B cell (primary cell): ENCODE data around the gene MRPL52. TPM values are rescaled to one million over a fixed set of nuclear protein-coding genes. Genes with fewer than 3 reads are reported as not detected.

Experiments used
- ATAC-seq: fragments of 200-7000 bp; cut with Tn5 transposase; one replicate; pipeline ENCODE4 v1.10.0; 2021; ENCODE audit warnings: low read depth, mild to moderate bottlenecking, moderate number of reproducible peaks, moderate library complexity
- CTCF ChIA-PET: fragments of 350-600 bp; sonication (Branson Sonifier 250); formaldehyde crosslinking; loops from one replicate; lab custom pipeline; 2021; ENCODE audit warnings: antibody characterized with exemption, inconsistent platforms; lab: Charles Lee
- POLR2A ChIA-PET: fragments of 350-600 bp; sonication (Branson Sonifier 250); formaldehyde crosslinking; loops from one replicate; lab custom pipeline; 2021; ENCODE audit warnings: antibody characterized with exemption; lab: Charles Lee
- DNase-seq: peaks from one replicate; pipeline ENCODE4 v3.0.0; 2013
- H2AFZ ChIP-seq: 2 replicates; pipeline ENCODE4 v1.6.1; 2012; ENCODE audit warnings: mild to moderate bottlenecking, low read depth, low read length; ENCODE audit not compliant: insufficient read depth, poor library complexity, severe bottlenecking
- H3K27ac ChIP-seq, 2 donors: 1 replicate in 1 of 2; 2 replicates in 1 of 2; pipeline ENCODE4 v1.5.1; 2012 to 2013; ENCODE audit warnings: low read length in 2 of 2, mild to moderate bottlenecking in 2 of 2, moderate library complexity in 1 of 2
- H3K27me3 ChIP-seq, 4 experiments: fragments of 200-600 bp in 1 of 4; sonication (generic) in 1 of 4; replicated peaks in 1 of 4; 1 replicate in 2 of 4; 2 replicates in 2 of 4; pipeline versions ENCODE4 v1.6.1 to v1.7.0; 2013 to 2016; ENCODE audit warnings: low read length in 3 of 4, mild to moderate bottlenecking in 2 of 4, mixed read lengths in 1 of 4, moderate library complexity in 1 of 4; ENCODE audit not compliant: insufficient read depth in 4 of 4, control insufficient read depth in 3 of 4; ENCODE audit errors: control extremely low read depth in 1 of 4
- H3K36me3 ChIP-seq, 2 experiments: replicated peaks in 1 of 2; 1 replicate in 1 of 2; 2 replicates in 1 of 2; pipeline versions ENCODE4 v1.6.1 to v1.7.1; 2013; ENCODE audit warnings: low read length in 1 of 2; ENCODE audit not compliant: insufficient read depth in 2 of 2, control insufficient read depth in 1 of 2; ENCODE audit errors: control extremely low read depth in 1 of 2, extremely low read depth in 1 of 2
- H3K4me1 ChIP-seq, 2 donors: fragments of 200-600 bp in 1 of 2; sonication (generic) in 1 of 2; 1 replicate in 1 of 2; 2 replicates in 1 of 2; pipeline versions ENCODE4 v1.5.1 to v1.6.1; 2013 to 2017; ENCODE audit warnings: low read length in 2 of 2; ENCODE audit not compliant: control insufficient read depth in 2 of 2, insufficient read depth in 2 of 2
- H3K4me2 ChIP-seq: replicated peaks from 2 replicates; pipeline ENCODE3; 2012; ENCODE audit warnings: mild to moderate bottlenecking, low read depth, low read length; ENCODE audit not compliant: poor library complexity, severe bottlenecking
- H3K4me3 ChIP-seq, 5 experiments: fragments of 200-600 bp in 1 of 5; sonication (generic) in 1 of 5; 1 replicate in 3 of 5; 2 replicates in 2 of 5; pipeline versions ENCODE4 v1.5.1 to v1.7.0; 2011 to 2016; ENCODE audit warnings: low read length in 4 of 5, mild to moderate bottlenecking in 4 of 5, low read depth in 2 of 5, control low read depth in 1 of 5, moderate library complexity in 1 of 5; ENCODE audit not compliant: insufficient read depth in 1 of 5; ENCODE audit errors: control extremely low read depth in 1 of 5, extremely low read depth in 1 of 5
- H3K79me2 ChIP-seq: fragments of 200-600 bp; sonication (generic); one replicate; pipeline ENCODE4 v1.6.0; 2016; ENCODE audit warnings: low read length; ENCODE audit not compliant: control insufficient read depth, insufficient read depth
- H3K9ac ChIP-seq: fragments of 200-600 bp; sonication (generic); 2 replicates; pipeline ENCODE4 v1.6.1; 2017; ENCODE audit warnings: mild to moderate bottlenecking, low read length, moderate library complexity
- H3K9me3 ChIP-seq, 3 donors: one replicate each; pipeline versions ENCODE4 v1.6.1 to v1.7.1; 2013; ENCODE audit warnings: low read length in 2 of 3; ENCODE audit not compliant: control insufficient read depth in 2 of 3, insufficient read depth in 1 of 3; ENCODE audit errors: control extremely low read depth in 1 of 3
- H4K20me1 ChIP-seq: 2 replicates; pipeline ENCODE4 v1.6.0; 2012; ENCODE audit warnings: mild to moderate bottlenecking, low read length; ENCODE audit not compliant: insufficient read depth, control insufficient read depth, poor library complexity, severe bottlenecking
- H3K27ac Mint-ChIP-seq: one replicate; pipeline ENCODE4 v1.8.0; 2021; ENCODE audit warnings: mixed read lengths
- H3K27me3 Mint-ChIP-seq: one replicate; pipeline ENCODE4 v1.8.0; 2021; ENCODE audit warnings: mixed read lengths
- H3K4me1 Mint-ChIP-seq: one replicate; pipeline ENCODE4 v1.8.0; 2021; ENCODE audit warnings: mixed read lengths
- H3K4me3 Mint-ChIP-seq: one replicate; pipeline ENCODE4 v1.8.0; 2021; ENCODE audit warnings: mixed read lengths
- H3K9me3 Mint-ChIP-seq: one replicate; pipeline ENCODE4 v1.8.0; 2022; ENCODE audit warnings: mixed read lengths; ENCODE audit not compliant: insufficient read depth
- EZH2 ChIP-seq: IDR thresholded peaks from 2 replicates; pipeline ENCODE4 v1.6.1; 2012; ENCODE audit warnings: borderline replicate concordance, low read depth, mild to moderate bottlenecking, moderate library complexity, low read length; ENCODE audit not compliant: insufficient read depth, poor library complexity, severe bottlenecking
- WGBS: methylation state at CpG from one replicate; pipeline ENCODE4 v1.1.5; 2013; ENCODE audit warnings: missing lambda C conversion rate; ENCODE audit not compliant: insufficient coverage; 5-methylcytosine and 5-hydroxymethylcytosine counted together
- intact Hi-C: fragments of 100-400 bp; cut with micrococcal nuclease; formaldehyde crosslinking; loops from one replicate; pipeline ENCODE4 v1.10.0; 2022
- polyA plus RNA-seq: library from polyadenylated mRNA; depleted of rRNA; stranded (reverse); fragments of >200 nt; gene quantifications from 2 replicates; pipeline ENCODE4 v1.2.3, GENCODE V29; 2012
- total RNA-seq, 2 donors: library from RNA; stranded (reverse); fragments of 120-200 nt in 1 of 2; gene quantifications; 1 replicate in 1 of 2; 2 replicates in 1 of 2; pipeline versions ENCODE4 v1.2.3 to v1.2.4, GENCODE V29; 2013 to 2022
- TF ChIP-seq, protein P1 (sequence below): fragments of 200-600 bp; IDR thresholded peaks from one replicate; pipeline ENCODE4 v1.8.0; 2022; ENCODE audit warnings: antibody characterized with exemption, mild to moderate bottlenecking

Gene MRPL52
- total and polyA plus RNA-seq, 2 donors (not counting 1 experiment from before 2014, with no cell fraction given) = 37.4 to 91.6 TPM

DNA sequence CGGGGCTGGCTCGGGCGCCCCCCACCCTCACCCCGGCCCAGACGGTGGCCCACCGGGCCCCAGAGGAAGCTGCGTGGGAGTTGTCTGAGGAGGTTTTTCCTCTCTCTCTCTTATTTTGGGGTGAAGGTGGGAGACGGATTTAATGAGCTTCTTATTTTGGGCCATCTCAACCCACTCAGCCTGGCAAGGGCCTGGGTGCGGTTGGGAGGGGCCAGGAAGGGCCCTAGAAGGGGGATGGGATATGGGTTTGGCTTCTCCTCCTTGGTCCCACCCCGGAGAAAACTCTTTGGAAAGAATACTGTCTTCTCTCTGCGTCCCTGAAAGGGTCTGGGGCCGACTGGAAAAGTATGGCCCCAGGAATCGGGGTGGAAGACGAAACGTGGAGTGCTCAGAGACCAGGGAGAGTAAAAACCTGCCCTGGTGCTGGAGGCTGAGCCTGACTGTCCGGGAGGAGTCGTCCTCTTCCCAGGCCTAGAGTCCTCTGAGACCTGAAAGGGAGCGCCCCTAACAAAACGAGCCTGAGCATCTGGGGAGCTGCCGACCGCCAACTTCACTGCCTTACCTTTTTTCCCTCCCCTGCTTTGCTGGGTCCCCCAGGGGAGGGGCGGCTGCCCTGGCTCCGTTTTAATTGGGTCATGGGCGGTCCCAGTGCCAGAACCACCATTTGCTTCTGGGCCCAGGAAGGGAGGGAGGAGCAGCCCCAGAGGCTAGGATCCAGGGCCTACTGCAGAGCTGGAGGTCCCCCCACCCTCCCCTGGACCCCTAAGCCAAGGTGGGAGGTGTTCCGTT lies 8.3 kb downstream of the MRPL52 start:
- Mint-ChIP-seq H3K27me3 (peaks cover 4% of the 10 kb centered on the region), H3K9me3 (no peaks in the 10 kb centered on the region), H3K27ac (peak overlapping the region; percentile 61), H3K4me1 (peaks cover 19% of the 10 kb centered on the region), H3K4me3 (peak overlapping the region; percentile 96)
- DNase-seq = no peak
- ChIA-PET CTCF (interaction anchor here (1.0 to 5.0 kb wide), 12 partner anchors 8 to 88 kb away, joined by 3 to 62 read pairs (median 6); partner anchors contain the start of genes LRP10 and OXA1L), POLR2A (interaction anchor here (0.5 to 1.6 kb wide), 7 partner anchors 10 to 439 kb away, joined by 3 to 6 read pairs (median 4); no protein-coding TSS in a partner anchor)
- no peak for ATAC-seq
- peaks cover 0 to 29% (median 11%) of the 10 kb centered on the region in 4 experiments for H3K27me3 ChIP-seq
- peak overlapping the region; percentile 60 for H3K9ac ChIP-seq
- H3K4me3 ChIP-seq = peak overlapping the region in 3 of 5 experiments; percentile 55 to 65 (median 62)
- peaks cover 18 to 22% of the 10 kb centered on the region in 2 donors for H3K4me1 ChIP-seq
- peaks cover 10 to 24% of the 10 kb centered on the region in 2 experiments for H3K36me3 ChIP-seq
- H3K4me2 ChIP-seq = peak overlapping the region; percentile 88
- H2AFZ ChIP-seq = peak overlapping the region; percentile 88
- no peaks in the 10 kb centered on the region for H4K20me1 ChIP-seq
- H3K79me2 ChIP-seq = no peaks in the 10 kb centered on the region
- H3K9me3 ChIP-seq = peaks cover 0 to 5% (median 0%) of the 10 kb centered on the region in 3 donors
- TF ChIP-seq EZH2 = no peak
- H3K27ac ChIP-seq = no peak overlapping the region
- intact Hi-C loops = no loop called here
- WGBS = 90% methylated on average over 13 of the region's 25 CpGs

DNA sequence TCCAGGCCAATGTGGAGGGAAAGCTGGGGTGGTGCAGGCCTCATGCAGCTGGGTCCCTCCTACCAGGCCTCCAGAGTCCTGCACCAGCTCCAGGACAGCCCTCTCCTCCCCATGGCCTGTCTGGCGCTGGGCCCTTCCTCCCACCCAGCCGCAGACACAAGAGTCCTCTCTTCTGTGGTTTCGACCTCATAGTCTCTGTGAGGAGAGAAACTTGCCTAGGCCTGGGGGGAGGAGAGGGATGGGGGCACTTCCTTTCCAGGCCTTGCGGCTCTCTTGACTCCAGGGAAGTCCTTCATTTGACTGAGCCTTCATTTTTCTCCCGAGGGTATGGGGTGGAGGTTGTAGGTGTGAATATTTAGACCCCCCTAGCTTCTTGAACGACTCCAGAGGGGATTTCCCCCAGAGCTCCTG lies 8.9 kb downstream of the MRPL52 start:
- peak overlapping the region; percentile 14 for H3K4me3 Mint-ChIP-seq
- no peaks in the 10 kb centered on the region for H4K20me1 ChIP-seq
- peaks cover 7 to 19% of the 10 kb centered on the region in 2 experiments for H3K36me3 ChIP-seq
- ChIA-PET POLR2A (interaction anchor here (0.7 kb wide), 1 partner anchor 62 kb away, joined by 3 read pairs; no protein-coding TSS in a partner anchor), CTCF (interaction anchor here (0.6 to 5.0 kb wide), 8 partner anchors 8 to 254 kb away, joined by 3 to 62 read pairs (median 6); no protein-coding TSS in a partner anchor)
- peaks cover 0 to 29% (median 11%) of the 10 kb centered on the region in 4 experiments for H3K27me3 ChIP-seq
- H3K4me1 ChIP-seq = peaks cover 18 to 22% of the 10 kb centered on the region in 2 donors
- WGBS = 65% methylated on average over 2 of the region's 6 CpGs
- peaks cover 19% of the 10 kb centered on the region for H3K4me1 Mint-ChIP-seq
- no peaks in the 10 kb centered on the region for H3K79me2 ChIP-seq
- H3K9me3 ChIP-seq = peaks cover 0 to 5% (median 0%) of the 10 kb centered on the region in 3 donors
- no peaks in the 10 kb centered on the region for H3K9me3 Mint-ChIP-seq
- no peak overlapping the region for H3K27ac ChIP-seq
- H3K9ac ChIP-seq = no peak overlapping the region
- H3K27ac Mint-ChIP-seq = peak overlapping the region; percentile 62
- ATAC-seq (no peak), DNase-seq (no peak)
- no peak overlapping the region for H3K4me3 ChIP-seq
- no peak overlapping the region for H3K4me2 ChIP-seq
- peaks cover 4% of the 10 kb centered on the region for H3K27me3 Mint-ChIP-seq
- H2AFZ ChIP-seq = no peak overlapping the region
- TF ChIP-seq, protein P1, sequence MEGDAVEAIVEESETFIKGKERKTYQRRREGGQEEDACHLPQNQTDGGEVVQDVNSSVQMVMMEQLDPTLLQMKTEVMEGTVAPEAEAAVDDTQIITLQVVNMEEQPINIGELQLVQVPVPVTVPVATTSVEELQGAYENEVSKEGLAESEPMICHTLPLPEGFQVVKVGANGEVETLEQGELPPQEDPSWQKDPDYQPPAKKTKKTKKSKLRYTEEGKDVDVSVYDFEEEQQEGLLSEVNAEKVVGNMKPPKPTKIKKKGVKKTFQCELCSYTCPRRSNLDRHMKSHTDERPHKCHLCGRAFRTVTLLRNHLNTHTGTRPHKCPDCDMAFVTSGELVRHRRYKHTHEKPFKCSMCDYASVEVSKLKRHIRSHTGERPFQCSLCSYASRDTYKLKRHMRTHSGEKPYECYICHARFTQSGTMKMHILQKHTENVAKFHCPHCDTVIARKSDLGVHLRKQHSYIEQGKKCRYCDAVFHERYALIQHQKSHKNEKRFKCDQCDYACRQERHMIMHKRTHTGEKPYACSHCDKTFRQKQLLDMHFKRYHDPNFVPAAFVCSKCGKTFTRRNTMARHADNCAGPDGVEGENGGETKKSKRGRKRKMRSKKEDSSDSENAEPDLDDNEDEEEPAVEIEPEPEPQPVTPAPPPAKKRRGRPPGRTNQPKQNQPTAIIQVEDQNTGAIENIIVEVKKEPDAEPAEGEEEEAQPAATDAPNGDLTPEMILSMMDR = no peak
- TF ChIP-seq EZH2 = no peak
- intact Hi-C loops = no loop called here
